Mesodermal cell (in vitro differentiated cells): ENCODE results near the gene PRDM8.

Experiments
- H3K27ac ChIP-seq: 2 replicates; pipeline ENCODE4 v1.7.0; 2013; ENCODE audit warnings: mild to moderate bottlenecking, low read depth, low read length, moderate library complexity; ENCODE audit not compliant: severe bottlenecking
- H3K36me3 ChIP-seq: 2 replicates; pipeline ENCODE4 v1.7.1; 2013; ENCODE audit warnings: mild to moderate bottlenecking, low read length, moderate library complexity; ENCODE audit not compliant: control insufficient read depth, insufficient read depth
- H3K4me1 ChIP-seq: one replicate; pipeline ENCODE4 v1.7.1; 2013; ENCODE audit warnings: mild to moderate bottlenecking, low read length; ENCODE audit not compliant: insufficient read depth, control insufficient read depth, poor library complexity, severe bottlenecking
- H3K4me3 ChIP-seq: 2 replicates; pipeline ENCODE4 v1.7.0; 2013; ENCODE audit warnings: low read length, control low read depth, mild to moderate bottlenecking; ENCODE audit not compliant: insufficient read depth, poor library complexity, severe bottlenecking; ENCODE audit errors: extremely low read depth
- H3K9me3 ChIP-seq: 2 replicates; pipeline ENCODE4 v1.7.1; 2013; ENCODE audit warnings: mild to moderate bottlenecking, low read length, moderate library complexity; ENCODE audit not compliant: control insufficient read depth
- WGBS, 2 experiments: methylation state at CpG; one replicate each; pipeline ENCODE4 v1.1.5; 2013; ENCODE audit warnings: missing lambda C conversion rate in 2 of 2; ENCODE audit not compliant: insufficient coverage in 2 of 2; 5-methylcytosine and 5-hydroxymethylcytosine counted together

PRDM8 gene

DNA sequence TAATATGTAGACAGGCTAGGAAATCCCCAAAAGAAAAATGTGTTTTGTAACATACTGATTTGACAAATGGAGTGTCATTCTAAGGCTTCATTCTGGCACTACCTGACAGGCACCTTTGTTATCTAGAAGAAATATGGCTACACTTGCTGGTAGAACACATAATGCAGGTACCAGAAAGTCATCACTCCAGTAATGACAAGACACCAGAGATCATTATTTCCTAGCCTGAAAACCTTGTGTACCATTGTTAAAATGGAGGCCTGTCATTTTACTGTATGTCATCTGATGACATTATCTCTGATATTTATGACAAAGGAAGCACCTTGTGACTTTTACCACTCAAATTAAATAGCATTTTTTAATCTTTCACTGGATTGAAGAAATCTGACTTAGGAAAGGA lies 55.6 kb downstream of the PRDM8 start:
- no peaks in the 10 kb centered on the region for H3K36me3 ChIP-seq
- H3K4me1 ChIP-seq, result no peaks in the 10 kb centered on the region
- no peaks in the 10 kb centered on the region for H3K9me3 ChIP-seq
- H3K27ac ChIP-seq, result no peak overlapping the region
- H3K4me3 ChIP-seq, result no peak overlapping the region

DNA sequence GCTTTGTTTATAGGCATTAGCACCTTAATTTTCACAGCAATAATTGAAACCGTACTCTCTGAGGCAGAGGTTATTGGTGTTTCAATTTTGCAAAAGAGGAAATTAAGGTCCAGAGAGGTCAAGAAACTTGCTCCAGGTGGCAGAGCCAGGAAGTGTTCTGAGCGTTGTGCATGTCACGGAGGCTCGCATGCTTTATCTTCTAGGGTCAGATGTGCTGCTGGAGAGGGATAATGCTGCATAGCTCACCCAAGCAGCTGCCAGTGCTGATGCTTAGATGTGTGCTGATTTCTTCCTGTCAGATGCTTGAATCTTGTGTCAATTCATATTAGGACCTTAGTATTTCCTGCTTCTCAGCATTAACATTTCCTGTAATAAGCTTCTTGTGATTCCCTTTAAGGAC lies 56.2 kb downstream of the PRDM8 start:
- Histone ChIP-seq H3K4me3 (no peak overlapping the region), H3K9me3 (no peaks in the 10 kb centered on the region), H3K27ac (no peak overlapping the region), H3K4me1 (no peaks in the 10 kb centered on the region), H3K36me3 (no peaks in the 10 kb centered on the region)
- WGBS, 2 experiments, result 75 to 79% methylated on average over 3 to 4 of the region's 4 CpGs
